ENCODE data around the gene TRAM2. TPM values are rescaled to one million over a fixed set of nuclear protein-coding genes. Genes with fewer than 3 reads are reported as not detected.

The TRAM2 gene
- total RNA-seq, 1 donor from 2014 or later, result 16.2 TPM

- DNase-seq, result no peak
- peaks cover 11% of the 10 kb centered on the region for H3K4me1 Mint-ChIP-seq (ENCODE audit: low read depth, unreplicated experiment)
- H3K36me3 Mint-ChIP-seq (ENCODE audit: unreplicated experiment), result no peaks in the 10 kb centered on the region
- H3K9me3 Mint-ChIP-seq (ENCODE audit: unreplicated experiment), result peaks cover 2% of the 10 kb centered on the region
- no peak overlapping the region for H3K27ac Mint-ChIP-seq (ENCODE audit: unreplicated experiment)
- TF ChIP-seq CTCF (IDR thresholded peaks at IDR 0.05; ENCODE audit: partially characterized antibody, unreplicated experiment), result no peak
- no peak overlapping the region for H3K4me3 Mint-ChIP-seq (ENCODE audit: unreplicated experiment)
- peaks cover 7% of the 10 kb centered on the region for H3K27me3 Mint-ChIP-seq (ENCODE audit: unreplicated experiment)
Observed at GRCh38 chr6:52562911-52563310, 13.9 kb downstream of the TRAM2 start.

- H3K9me3 Mint-ChIP-seq (ENCODE audit: unreplicated experiment), result peaks cover 2% of the 10 kb centered on the region
- peaks cover 18% of the 10 kb centered on the region for H3K4me1 Mint-ChIP-seq (ENCODE audit: low read depth, unreplicated experiment)
- no peak overlapping the region for H3K27ac Mint-ChIP-seq (ENCODE audit: unreplicated experiment)
- no peak overlapping the region for H3K4me3 Mint-ChIP-seq (ENCODE audit: unreplicated experiment)
- no peaks in the 10 kb centered on the region for H3K36me3 Mint-ChIP-seq (ENCODE audit: unreplicated experiment)
- H3K27me3 Mint-ChIP-seq (ENCODE audit: unreplicated experiment), result peaks cover 3% of the 10 kb centered on the region
- no peak for DNase-seq
- TF ChIP-seq CTCF (IDR thresholded peaks at IDR 0.05; ENCODE audit: partially characterized antibody, unreplicated experiment), result no peak
Observed at GRCh38 chr6:52560462-52560861, 16.4 kb downstream of the TRAM2 start.

GRCh38 chr6:52558266-52559000, 18.4 kb downstream of the TRAM2 start:
- Mint-ChIP-seq H3K36me3 (ENCODE audit: unreplicated experiment) (no peaks in the 10 kb centered on the region), H3K9me3 (ENCODE audit: unreplicated experiment) (peaks cover 2% of the 10 kb centered on the region), H3K27me3 (ENCODE audit: unreplicated experiment) (peaks cover 5% of the 10 kb centered on the region), H3K4me1 (ENCODE audit: low read depth, unreplicated experiment) (peaks cover 18% of the 10 kb centered on the region), H3K4me3 (ENCODE audit: unreplicated experiment) (no peak overlapping the region), H3K27ac (ENCODE audit: unreplicated experiment) (no peak overlapping the region)
- no peak for TF ChIP-seq CTCF (IDR thresholded peaks at IDR 0.05; ENCODE audit: partially characterized antibody, unreplicated experiment)
- DNase-seq, result no peak

- DNase-seq, result no peak
- H3K4me3 Mint-ChIP-seq (ENCODE audit: unreplicated experiment), result no peak overlapping the region
- H3K9me3 Mint-ChIP-seq (ENCODE audit: unreplicated experiment), result peaks cover 7% of the 10 kb centered on the region
- H3K4me1 Mint-ChIP-seq (ENCODE audit: low read depth, unreplicated experiment), result peaks cover 25% of the 10 kb centered on the region
- peaks cover 5% of the 10 kb centered on the region for H3K27me3 Mint-ChIP-seq (ENCODE audit: unreplicated experiment)
- H3K36me3 Mint-ChIP-seq (ENCODE audit: unreplicated experiment), result no peaks in the 10 kb centered on the region
- TF ChIP-seq CTCF (IDR thresholded peaks at IDR 0.05; ENCODE audit: partially characterized antibody, unreplicated experiment), result no peak
- no peak overlapping the region for H3K27ac Mint-ChIP-seq (ENCODE audit: unreplicated experiment)
Observed at GRCh38 chr6:52557389-52558265, 19.2 kb downstream of the TRAM2 start.
